HepG2 (cell line): ENCODE data around the gene NSMCE4A. TPM values are rescaled to one million over a fixed set of nuclear protein-coding genes. Genes with fewer than 3 reads are reported as not detected.

ENCODE experiments used
- ATAC-seq: fragments of 200-7000 bp; cut with Tn5 transposase; 3 replicates; pipeline ENCODE4 v1.9.1; 2020; ENCODE audit warnings: mild to moderate bottlenecking, moderate library complexity
- BruUV-seq: library from RNA; stranded (reverse); fragments of 400-500 nt; replicated peaks from 2 replicates; lab custom pipeline; 2021; lab: Mats Ljungman, UMichigan
- CTCF ChIA-PET: fragments of 300-600 bp; formaldehyde crosslinking; extraction: SDS; loops from one replicate; lab custom pipeline; 2021; ENCODE audit warnings: low total read pairs, inconsistent platforms, low intra/inter-chr PET ratio; lab: Yijun Ruan, JAX
- POLR2A ChIA-PET: fragments of 350-600 bp; sonication (Branson Sonifier 250); formaldehyde crosslinking; loops from one replicate; lab custom pipeline; 2020; ENCODE audit warnings: antibody characterized with exemption, inconsistent platforms; lab: Yijun Ruan, JAX
- DNase-seq: peaks from one replicate; pipeline ENCODE4 v3.0.0-alpha.2; 2015; ENCODE audit warnings: low spot score
- FAIRE-seq: peaks from 3 replicates; lab custom pipeline; 2011; peaks lifted over from hg19 to GRCh38; lab: Jason Lieb, UNC
- H2AFZ ChIP-seq: one replicate; pipeline ENCODE4 v1.6.1; 2011; ENCODE audit warnings: low read length, inconsistent platforms
- H3K27ac ChIP-seq: fragments of 300-600 bp; 3 replicates; pipeline ENCODE4 v1.8.0; 2011; ENCODE audit warnings: mixed run types, mild to moderate bottlenecking, mixed read lengths, low read length, inconsistent platforms; ENCODE audit not compliant: insufficient read depth; ENCODE audit errors: extremely low read length
- H3K27me3 ChIP-seq, 2 experiments: fragments of 200-600 bp in 1 of 2; 2 replicates in 1 of 2; 3 replicates in 1 of 2; pipeline versions ENCODE4 v1.6.0 to v1.8.0; 2011; ENCODE audit warnings: low read length in 2 of 2, mild to moderate bottlenecking in 2 of 2, moderate library complexity in 2 of 2, inconsistent platforms in 1 of 2; ENCODE audit not compliant: insufficient read depth in 2 of 2, control insufficient read depth in 1 of 2
- H3K36me3 ChIP-seq, 2 experiments: fragments of 200-600 bp in 1 of 2; replicated peaks in 1 of 2; 2 replicates in 1 of 2; 3 replicates in 1 of 2; pipeline versions ENCODE4 v1.5.1 to v1.8.0; 2011; ENCODE audit warnings: low read length in 2 of 2, inconsistent platforms in 1 of 2; ENCODE audit not compliant: insufficient read depth in 2 of 2, control insufficient read depth in 1 of 2
- H3K4me1 ChIP-seq: 2 replicates; pipeline ENCODE4 v1.5.1; 2012; ENCODE audit warnings: low read length, inconsistent platforms; ENCODE audit not compliant: insufficient read depth
- H3K4me2 ChIP-seq: 2 replicates; pipeline ENCODE4 v1.6.0; 2011; ENCODE audit warnings: low read depth, low read length, inconsistent platforms
- H3K4me3 ChIP-seq, 3 experiments: fragments of 200-600 bp in 1 of 3; sonication (generic), shearing (Covaris generic) in 1 of 3; replicated peaks in 1 of 3; 2 replicates each; pipeline ENCODE4 v1.5.1; 2011 to 2016; ENCODE audit warnings: low read length in 3 of 3, inconsistent platforms in 2 of 3, low read depth in 2 of 3, mild to moderate bottlenecking in 2 of 3, control low read depth in 1 of 3, mixed read lengths in 1 of 3; ENCODE audit not compliant: insufficient read depth in 1 of 3
- H3K79me2 ChIP-seq: one replicate; pipeline ENCODE4 v1.6.1; 2011; ENCODE audit warnings: low read length, inconsistent platforms; ENCODE audit not compliant: insufficient read depth
- H3K9ac ChIP-seq: 2 replicates; pipeline ENCODE4 v1.6.0; 2011; ENCODE audit warnings: mild to moderate bottlenecking, low read depth, low read length, inconsistent platforms; ENCODE audit not compliant: insufficient read depth
- H3K9me3 ChIP-seq: 2 replicates; pipeline ENCODE4 v1.5.1; 2012; ENCODE audit warnings: mild to moderate bottlenecking, low read length
- H4K20me1 ChIP-seq: 2 replicates; pipeline ENCODE4 v1.6.0; 2011; ENCODE audit warnings: inconsistent platforms, mild to moderate bottlenecking, low read length, moderate library complexity; ENCODE audit not compliant: insufficient read depth
- ERF ChIP-seq: IDR thresholded peaks from 2 replicates; pipeline ENCODE4 v1.6.1; 2018; ENCODE audit warnings: missing biosample characterization, missing genetic modification reagents
- ZBTB38 ChIP-seq: sonication (generic); formaldehyde crosslinking; IDR thresholded peaks from 2 replicates; pipeline ENCODE4 v1.5.1; 2020; ENCODE audit warnings: mild to moderate bottlenecking, missing genetic modification reagents
- ZNF775 ChIP-seq: sonication (generic); formaldehyde crosslinking; IDR thresholded peaks from 2 replicates; pipeline ENCODE4 v1.4.0; 2020; ENCODE audit warnings: missing genetic modification reagents, mild to moderate bottlenecking, moderate library complexity, borderline replicate concordance
- WGBS: methylation state at CpG from one replicate; pipeline ENCODE4 v1.1.6; 2017; ENCODE audit warnings: low lambda C conversion rate; 5-methylcytosine and 5-hydroxymethylcytosine counted together
- in situ Hi-C: cut with HindIII; loops from 2 replicates; pipeline ENCODE4 v1.10.0; 2017; ENCODE audit warnings: low pct_unique_long_range_greater_than_20kb; ENCODE audit not compliant: extremely low pct_ligation_motif_present
- intact Hi-C: fragments of 100-400 bp; cut with micrococcal nuclease; formaldehyde crosslinking; loops from one replicate; pipeline ENCODE4 v1.10.0; 2022; ENCODE audit not compliant: unreplicated experiment
- polyA plus RNA-seq, 8 experiments: library from polyadenylated mRNA; depleted of rRNA in 3 of 8; stranded (reverse) in 7 of 8; unstranded in 1 of 8; fragments of >200 nt; fragmentation: Illumina TruSeq in 4 of 8; extraction: Trizol in 4 of 8; gene quantifications; 2 replicates each; pipeline versions ENCODE4 v1.2.1 to v1.2.3, GENCODE V29; 2011 to 2016; ENCODE audit warnings: low read depth in 4 of 8, missing spikeins in 1 of 8, mixed read lengths in 1 of 8; ENCODE audit not compliant: insufficient read depth in 1 of 8
- total RNA-seq, 5 experiments: library from RNA; depleted of rRNA; stranded (reverse); fragments of >200 nt; fragmentation: Illumina TruSeq; extraction: Trizol; gene quantifications; 2 replicates each; pipeline ENCODE4 v1.2.3, GENCODE V29; 2016; ENCODE audit warnings: low read depth in 1 of 5
- TF ChIP-seq, protein P1 (sequence below): sonication (generic); formaldehyde crosslinking; IDR thresholded peaks from 2 replicates; pipeline ENCODE4 v1.5.0; 2020; ENCODE audit warnings: mild to moderate bottlenecking, missing genetic modification reagents, moderate library complexity
- TF ChIP-seq, protein P2 (sequence below): sonication (generic); formaldehyde crosslinking; IDR thresholded peaks from 2 replicates; pipeline ENCODE4 v1.5.1; 2020; ENCODE audit warnings: mild to moderate bottlenecking, missing genetic modification reagents, moderate library complexity
- TF ChIP-seq, protein P3 (sequence below): sonication (generic); formaldehyde crosslinking; IDR thresholded peaks from 2 replicates; pipeline ENCODE4 v1.8.1; 2022; ENCODE audit warnings: mild to moderate bottlenecking, missing genetic modification reagents

NSMCE4A gene
- total and polyA plus RNA-seq, 2 of the 13 experiments (the other 11 are each of a cell fraction or from before 2014, with no cell fraction given), result 61.1 to 91.6 TPM

- BruUV-seq, result no TSS peak
- Histone ChIP-seq H2AFZ (no peak overlapping the region), H3K36me3 (no peaks in the 10 kb centered on the region), H3K4me3 (no peak overlapping the region), H3K27ac (no peak overlapping the region), H3K79me2 (no peaks in the 10 kb centered on the region), H3K9ac (no peak overlapping the region), H3K27me3 (peaks cover 0 to 1% of the 10 kb centered on the region in 2 experiments; a peak in 2 of 5 replicates), H3K4me1 (peaks cover 20% of the 10 kb centered on the region), H4K20me1 (no peaks in the 10 kb centered on the region), H3K4me2 (no peak overlapping the region), H3K9me3 (no peaks in the 10 kb centered on the region)
- WGBS, result 55% methylated on average over 6 of the region's 6 CpGs
- intact Hi-C loops (no loop called here), in situ Hi-C loops (no loop called here)
- ATAC-seq, result no peak
- ChIA-PET CTCF (no interaction called here), POLR2A (no interaction called here)
- no peak for FAIRE-seq
- TF ChIP-seq ZNF775 (CRISPR knock-in tag) (no peak), ERF (CRISPR knock-in tag) (no peak)
- no peak for DNase-seq
These were observed 23.4 kb upstream of the NSMCE4A start for GRCh38 chr10:121998462-121998861.

GRCh38 chr10:121994429-121994941 is 19.5 kb upstream of the NSMCE4A start:
- CTCF ChIA-PET, result no interaction called here
- H3K4me2 ChIP-seq, result peak overlapping the region; percentile 48
- TF ChIP-seq, protein P1, sequence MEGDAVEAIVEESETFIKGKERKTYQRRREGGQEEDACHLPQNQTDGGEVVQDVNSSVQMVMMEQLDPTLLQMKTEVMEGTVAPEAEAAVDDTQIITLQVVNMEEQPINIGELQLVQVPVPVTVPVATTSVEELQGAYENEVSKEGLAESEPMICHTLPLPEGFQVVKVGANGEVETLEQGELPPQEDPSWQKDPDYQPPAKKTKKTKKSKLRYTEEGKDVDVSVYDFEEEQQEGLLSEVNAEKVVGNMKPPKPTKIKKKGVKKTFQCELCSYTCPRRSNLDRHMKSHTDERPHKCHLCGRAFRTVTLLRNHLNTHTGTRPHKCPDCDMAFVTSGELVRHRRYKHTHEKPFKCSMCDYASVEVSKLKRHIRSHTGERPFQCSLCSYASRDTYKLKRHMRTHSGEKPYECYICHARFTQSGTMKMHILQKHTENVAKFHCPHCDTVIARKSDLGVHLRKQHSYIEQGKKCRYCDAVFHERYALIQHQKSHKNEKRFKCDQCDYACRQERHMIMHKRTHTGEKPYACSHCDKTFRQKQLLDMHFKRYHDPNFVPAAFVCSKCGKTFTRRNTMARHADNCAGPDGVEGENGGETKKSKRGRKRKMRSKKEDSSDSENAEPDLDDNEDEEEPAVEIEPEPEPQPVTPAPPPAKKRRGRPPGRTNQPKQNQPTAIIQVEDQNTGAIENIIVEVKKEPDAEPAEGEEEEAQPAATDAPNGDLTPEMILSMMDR (CRISPR knock-in tag), result peak; percentile 25
- TF ChIP-seq, protein P2, sequence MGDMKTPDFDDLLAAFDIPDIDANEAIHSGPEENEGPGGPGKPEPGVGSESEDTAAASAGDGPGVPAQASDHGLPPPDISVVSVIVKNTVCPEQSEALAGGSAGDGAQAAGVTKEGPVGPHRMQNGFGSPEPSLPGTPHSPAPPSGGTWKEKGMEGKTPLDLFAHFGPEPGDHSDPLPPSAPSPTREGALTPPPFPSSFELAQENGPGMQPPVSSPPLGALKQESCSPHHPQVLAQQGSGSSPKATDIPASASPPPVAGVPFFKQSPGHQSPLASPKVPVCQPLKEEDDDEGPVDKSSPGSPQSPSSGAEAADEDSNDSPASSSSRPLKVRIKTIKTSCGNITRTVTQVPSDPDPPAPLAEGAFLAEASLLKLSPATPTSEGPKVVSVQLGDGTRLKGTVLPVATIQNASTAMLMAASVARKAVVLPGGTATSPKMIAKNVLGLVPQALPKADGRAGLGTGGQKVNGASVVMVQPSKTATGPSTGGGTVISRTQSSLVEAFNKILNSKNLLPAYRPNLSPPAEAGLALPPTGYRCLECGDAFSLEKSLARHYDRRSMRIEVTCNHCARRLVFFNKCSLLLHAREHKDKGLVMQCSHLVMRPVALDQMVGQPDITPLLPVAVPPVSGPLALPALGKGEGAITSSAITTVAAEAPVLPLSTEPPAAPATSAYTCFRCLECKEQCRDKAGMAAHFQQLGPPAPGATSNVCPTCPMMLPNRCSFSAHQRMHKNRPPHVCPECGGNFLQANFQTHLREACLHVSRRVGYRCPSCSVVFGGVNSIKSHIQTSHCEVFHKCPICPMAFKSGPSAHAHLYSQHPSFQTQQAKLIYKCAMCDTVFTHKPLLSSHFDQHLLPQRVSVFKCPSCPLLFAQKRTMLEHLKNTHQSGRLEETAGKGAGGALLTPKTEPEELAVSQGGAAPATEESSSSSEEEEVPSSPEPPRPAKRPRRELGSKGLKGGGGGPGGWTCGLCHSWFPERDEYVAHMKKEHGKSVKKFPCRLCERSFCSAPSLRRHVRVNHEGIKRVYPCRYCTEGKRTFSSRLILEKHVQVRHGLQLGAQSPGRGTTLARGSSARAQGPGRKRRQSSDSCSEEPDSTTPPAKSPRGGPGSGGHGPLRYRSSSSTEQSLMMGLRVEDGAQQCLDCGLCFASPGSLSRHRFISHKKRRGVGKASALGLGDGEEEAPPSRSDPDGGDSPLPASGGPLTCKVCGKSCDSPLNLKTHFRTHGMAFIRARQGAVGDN (CRISPR knock-in tag), result peak; percentile 50
- TF ChIP-seq, protein P3, sequence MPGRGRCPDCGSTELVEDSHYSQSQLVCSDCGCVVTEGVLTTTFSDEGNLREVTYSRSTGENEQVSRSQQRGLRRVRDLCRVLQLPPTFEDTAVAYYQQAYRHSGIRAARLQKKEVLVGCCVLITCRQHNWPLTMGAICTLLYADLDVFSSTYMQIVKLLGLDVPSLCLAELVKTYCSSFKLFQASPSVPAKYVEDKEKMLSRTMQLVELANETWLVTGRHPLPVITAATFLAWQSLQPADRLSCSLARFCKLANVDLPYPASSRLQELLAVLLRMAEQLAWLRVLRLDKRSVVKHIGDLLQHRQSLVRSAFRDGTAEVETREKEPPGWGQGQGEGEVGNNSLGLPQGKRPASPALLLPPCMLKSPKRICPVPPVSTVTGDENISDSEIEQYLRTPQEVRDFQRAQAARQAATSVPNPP (CRISPR knock-in tag), result no peak
- peak; percentile 16; the same call in 1 of the 2 replicates for TF ChIP-seq ZBTB38 (CRISPR knock-in tag)
- DNase-seq, result no peak
- no peaks in the 10 kb centered on the region for H3K9me3 ChIP-seq
- WGBS, result 43% methylated on average over 10 of the region's 10 CpGs
- no peaks in the 10 kb centered on the region for H3K36me3 ChIP-seq
- H3K4me1 ChIP-seq, result peaks cover 35% of the 10 kb centered on the region
- H3K27me3 ChIP-seq, result peaks cover 0 to 1% of the 10 kb centered on the region in 2 experiments; a peak in 2 of 5 replicates
- intact Hi-C loops (loop anchor here (5.0 kb wide), 1 partner anchor 118 kb away; no protein-coding TSS in a partner anchor), in situ Hi-C loops (no loop called here)
- no peak overlapping the region for H2AFZ ChIP-seq
- BruUV-seq, result no TSS peak
- H3K27ac ChIP-seq, result no peak overlapping the region
- H4K20me1 ChIP-seq, result no peaks in the 10 kb centered on the region
- no peak overlapping the region for H3K9ac ChIP-seq
- peak overlapping the region in 1 of 3 experiments; percentile 33; a peak in 1 of 6 replicates for H3K4me3 ChIP-seq
- no peak for FAIRE-seq
- POLR2A ChIA-PET, result no interaction called here
- no peaks in the 10 kb centered on the region for H3K79me2 ChIP-seq
- peak; percentile 72 for ATAC-seq
